Body of pancreas (tissue), 4 donors: ENCODE results near the gene MROH9.
"Not testable (repeated sequence)": the region's sequence is repeated elsewhere in the genome, so short reads cannot be mapped to it uniquely, and the experiment has no call there.

ENCODE experiments used
- CTCF ChIP-seq, 7 experiments: fragments of 450-650 bp in 4 of 7; fragments of 200-600 bp in 3 of 7; sonication (generic) in 3 of 7; IDR thresholded peaks; one replicate each; pipeline ENCODE4 v1.5.1; 2016 to 2019; ENCODE audit warnings: antibody characterized with exemption in 7 of 7
- POLR2A ChIP-seq, 3 donors: fragments of 450-650 bp; IDR thresholded peaks; one replicate each; pipeline ENCODE4 v1.6.1; 2016; ENCODE audit warnings: antibody characterized with exemption in 3 of 3, mild to moderate bottlenecking in 2 of 3

- TF ChIP-seq CTCF, POLR2A (IDR thresholded peaks at IDR 0.05): not testable (repeated sequence)
These were observed 10.7 kb upstream of the MROH9 start for GRCh38 chr1:170924656-170925055.
